Heart left ventricle (tissue), 16 donors: ENCODE measurements around the gene NUP210. TPM values are rescaled to one million over a fixed set of nuclear protein-coding genes. Genes with fewer than 3 reads are reported as not detected.
"Not testable (repeated sequence)": the region's sequence is repeated elsewhere in the genome, so short reads cannot be mapped to it uniquely, and the experiment has no call there.

Experiments used
- ATAC-seq, 4 donors: fragments of 200-7000 bp; cut with Tn5 transposase; one replicate each; pipeline ENCODE4 v1.9.1; 2020 to 2022; ENCODE audit warnings: moderate library complexity in 4 of 4, mild to moderate bottlenecking in 3 of 4, moderate number of reproducible peaks in 1 of 4
- DNase-seq, 5 donors: peaks; one replicate each; pipeline ENCODE4 v3.0.0-alpha.2; 2020
- H3K27ac ChIP-seq, 12 donors: fragments of 200-600 bp; sonication (generic) in 4 of 12; one replicate each; pipeline versions ENCODE4 v1.5.0 to v1.8.0; 2016 to 2022; ENCODE audit warnings: mild to moderate bottlenecking in 2 of 12
- H3K27me3 ChIP-seq, 9 donors: fragments of 200-600 bp; sonication (generic) in 2 of 9; one replicate each; pipeline versions ENCODE4 v1.5.1 to v1.8.0; 2016 to 2022; ENCODE audit warnings: mild to moderate bottlenecking in 3 of 9
- H3K36me3 ChIP-seq, 9 donors: fragments of 200-600 bp; sonication (generic) in 2 of 9; one replicate each; pipeline versions ENCODE4 v1.5.0 to v1.8.0; 2018 to 2022; ENCODE audit warnings: mild to moderate bottlenecking in 2 of 9
- H3K4me1 ChIP-seq, 12 donors: fragments of 200-600 bp; sonication (generic) in 4 of 12; one replicate each; pipeline versions ENCODE4 v1.5.0 to v1.8.0; 2016 to 2022; ENCODE audit warnings: mild to moderate bottlenecking in 3 of 12
- H3K4me3 ChIP-seq, 12 donors: fragments of 200-600 bp; sonication (generic) in 4 of 12; one replicate each; pipeline versions ENCODE4 v1.5.0 to v1.8.0; 2017 to 2022; ENCODE audit warnings: mild to moderate bottlenecking in 9 of 12, moderate library complexity in 4 of 12
- H3K9me3 ChIP-seq, 12 donors: fragments of 200-600 bp; sonication (generic) in 4 of 12; one replicate each; pipeline versions ENCODE4 v1.5.0 to v1.8.0; 2016 to 2022; ENCODE audit warnings: mild to moderate bottlenecking in 1 of 12
- CTCF ChIP-seq, 12 donors: fragments of 200-600 bp; sonication (generic) in 4 of 12; IDR thresholded peaks; one replicate each; pipeline versions ENCODE4 v1.5.0 to v1.8.0; 2018 to 2022; ENCODE audit warnings: antibody characterized with exemption in 12 of 12, mild to moderate bottlenecking in 5 of 12
- POLR2A ChIP-seq, 2 donors: fragments of 450-650 bp; IDR thresholded peaks; one replicate each; pipeline ENCODE4 v1.6.1; 2017; ENCODE audit warnings: antibody characterized with exemption in 2 of 2, mild to moderate bottlenecking in 2 of 2, moderate library complexity in 2 of 2
- WGBS, 4 donors: extraction: QIAGEN DNeasy Blood & Tissue Kit in 2 of 4; methylation state at CpG; one replicate each; pipeline versions ENCODE4 v1.1.5 to v1.1.7; 2013 to 2018; 5-methylcytosine and 5-hydroxymethylcytosine counted together
- intact Hi-C, 10 donors: fragments of 100-400 bp; cut with DNase I; formaldehyde crosslinking; loops; one replicate each; pipeline versions ENCODE4 v1.11.1 to v1.14.2; 2022
- polyA plus RNA-seq, 2 donors: library from polyadenylated mRNA; stranded (reverse); fragments of 200-250 nt; gene quantifications; one replicate each; pipeline ENCODE4 v1.2.3, GENCODE V29; 2013
- total RNA-seq, 9 donors: library from RNA; depleted of rRNA in 2 of 9; stranded (reverse); fragments of >200 nt in 2 of 9; fragmentation: NEBNext Ultra II Directional in 3 of 9; extraction: Animal tissue kit (Norgen Biotek cat#: 25700) in 3 of 9; gene quantifications; one replicate each; pipeline versions ENCODE4 v1.1.0 to v1.2.4, GENCODE V29; 2016 to 2023
- donor health status: ischemic (EF 13 %, LVEDD 7.1; RV severe dilation, severe dysfunction).
- donor health status: healthy with polysubstance abuse.
- donor health status: DM: no; HTN: yes; CAD: no.
- donor health status: DM: no; HTN: no; CAD: no.
- donor health status: ischemic (EF 25% LVEDD 6.9; RV normal size, moderate dysfunction).
- donor health status: ischemic (EF 25% LVEDD 5.7; RV mildly dilated, moderate dysfunction).
- donor health status: healthy.
- donor health status: DM: yes; HTN: yes; CAD: no.
- donor health status: ischemic (EF 35%, LVEDD 5.7; RV mildly dilated, moderate dysfunction).
- donor health status: nonischemic (EF 11% LVEDD 7.7; RV severe dilation, severe dysfunction).
- donor health status: DM: yes; HTN: yes; CAD: no.
- donor health status: PGD.
- donor health status: ischemic (EF 29% LVEDD 5.4; RV normal size, mild dysfunction).
- donor health status: nonischemic (EF 23%, LVEDD 6.1; RV moderate dilation, normal function).

Gene NUP210
- total and polyA plus RNA-seq, 11 donors, result 1.3 to 9.7 (median 2.6) TPM

GRCh38 chr3:13379201-13379830 lies 40.8 kb downstream of the NUP210 start:
- peak in 3 of 4 donors; percentile 64 to 90 (median 83) for ATAC-seq
- Histone ChIP-seq H3K27me3 (no peaks in the 10 kb centered on the region), H3K36me3 (peaks cover 0 to 40% (median 0%) of the 10 kb centered on the region in 9 donors), H3K4me1 (peaks cover 0 to 16% (median 12%) of the 10 kb centered on the region in 12 donors), H3K9me3 (no peaks in the 10 kb centered on the region), H3K4me3 (peak overlapping the region in 3 of 12 donors; percentile 10 to 23 (median 10)), H3K27ac (peak overlapping the region in 4 of 12 donors; percentile 30 to 73 (median 55))
- 29 to 43% (median 36%) methylated on average over 20 of the region's 20 CpGs for WGBS, 4 donors
- peak in 3 of 5 donors; percentile 32 to 67 (median 49) for DNase-seq
- intact Hi-C loops, result no loop called here
- TF ChIP-seq POLR2A (IDR thresholded peaks at IDR 0.05) (no peak), CTCF (IDR thresholded peaks at IDR 0.05) (no peak)

- no peak overlapping the region for H3K4me3 ChIP-seq
- H3K36me3 ChIP-seq, result peaks cover 0 to 41% (median 0%) of the 10 kb centered on the region in 9 donors
- TF ChIP-seq CTCF (IDR thresholded peaks at IDR 0.05) (no peak), POLR2A (IDR thresholded peaks at IDR 0.05) (no peak)
- H3K9me3 ChIP-seq, result no peaks in the 10 kb centered on the region
- H3K4me1 ChIP-seq, result peaks cover 0 to 16% (median 12%) of the 10 kb centered on the region in 12 donors
- intact Hi-C loops, result no loop called here
- ATAC-seq (peak in 2 of 4 donors; percentile 23 to 47), DNase-seq (no peak)
- 90 to 97% (median 92%) methylated on average over 5 of the region's 5 CpGs for WGBS, 4 donors
- no peak overlapping the region for H3K27ac ChIP-seq
- H3K27me3 ChIP-seq, result no peaks in the 10 kb centered on the region
Observed at GRCh38 chr3:13378155-13378554, 42.0 kb downstream of the NUP210 start.

- WGBS, 4 donors, result 93 to 98% (median 96%) methylated on average over 2 of the region's 2 CpGs
- H3K27me3 ChIP-seq, H3K27ac ChIP-seq, DNase-seq, ATAC-seq, H3K4me3 ChIP-seq, intact Hi-C loops, H3K9me3 ChIP-seq: not testable (repeated sequence)
- Histone ChIP-seq H3K4me1 (peaks cover 0 to 16% (median 12%) of the 10 kb centered on the region in 12 donors), H3K36me3 (peaks cover 0 to 46% (median 0%) of the 10 kb centered on the region in 9 donors)
Observed at GRCh38 chr3:13377741-13378140, 42.4 kb downstream of the NUP210 start.

- Histone ChIP-seq H3K27ac (no peak overlapping the region), H3K9me3 (no peaks in the 10 kb centered on the region), H3K4me3 (no peak overlapping the region), H3K4me1 (peaks cover 0 to 16% (median 12%) of the 10 kb centered on the region in 12 donors), H3K27me3 (no peaks in the 10 kb centered on the region), H3K36me3 (peaks cover 0 to 42% (median 0%) of the 10 kb centered on the region in 9 donors)
- TF ChIP-seq POLR2A (IDR thresholded peaks at IDR 0.05), result no peak
- TF ChIP-seq CTCF (IDR thresholded peaks at IDR 0.05), result no peak
- intact Hi-C loops, result no loop called here
- DNase-seq (no peak), ATAC-seq (no peak)
- 91 to 96% (median 95%) methylated on average over 8 to 14 of the region's 14 CpGs for WGBS, 4 donors
Observed at GRCh38 chr3:13377021-13377420, 43.1 kb downstream of the NUP210 start.
